ENCODE data around the gene PIK3R1.

- TF ChIP-seq CTCF (conservative IDR thresholded peaks at IDR 0.05; ENCODE audit: low read depth, low read length): no peak
- TF ChIP-seq EZH2 (IDR thresholded peaks at IDR 0.05; ENCODE audit: low read length, unreplicated experiment): no peak
These were observed 76.8 kb downstream of the PIK3R1 start for GRCh38 chr5:68292316-68292715.

Measured in PC-3 (cell line).